Suprapubic skin (tissue), 4 donors: ENCODE results near the gene ARL2.

ENCODE experiments used
- CTCF ChIP-seq, 2 donors: fragments of 200-600 bp in 1 of 2; fragments of 450-650 bp in 1 of 2; sonication (generic) in 1 of 2; IDR thresholded peaks; one replicate each; pipeline ENCODE4 v1.5.1; 2016 to 2019; ENCODE audit warnings: antibody characterized with exemption in 2 of 2, mild to moderate bottlenecking in 1 of 2, moderate library complexity in 1 of 2
- POLR2A ChIP-seq, 2 donors: fragments of 450-650 bp; IDR thresholded peaks; one replicate each; pipeline ENCODE4 v1.6.1; 2017; ENCODE audit warnings: antibody characterized with exemption in 2 of 2, mild to moderate bottlenecking in 2 of 2, moderate library complexity in 2 of 2
- POLR2AphosphoS5 ChIP-seq, 3 donors: sonication (generic); formaldehyde crosslinking; IDR thresholded peaks; one replicate each; pipeline ENCODE4 v1.6.1; 2017; ENCODE audit warnings: antibody characterized with exemption in 3 of 3

- TF ChIP-seq POLR2A (IDR thresholded peaks at IDR 0.05): no peak
- TF ChIP-seq POLR2AphosphoS5 (IDR thresholded peaks at IDR 0.05): no peak
- no peak for TF ChIP-seq CTCF (IDR thresholded peaks at IDR 0.05)
These were observed 42.3 kb upstream of the ARL2 start, which contains the start of gene MAJIN for GRCh38 chr11:64971421-64972233.
